H1 (cell line): ENCODE data around the gene PC. TPM values are rescaled to one million over a fixed set of nuclear protein-coding genes. Genes with fewer than 3 reads are reported as not detected.

ENCODE experiments used
- CHD1 ChIP-seq: IDR thresholded peaks from 2 replicates; pipeline ENCODE4 v1.6.1; 2012; ENCODE audit warnings: low read depth, low read length, improper control_type of control experiment
- NRF1 ChIP-seq: IDR thresholded peaks from 2 replicates; pipeline ENCODE4 v1.6.1; 2011; ENCODE audit warnings: mild to moderate bottlenecking, low read depth, low read length, improper control_type of control experiment
- RFX5 ChIP-seq: IDR thresholded peaks from 2 replicates; pipeline ENCODE4 v1.6.1; 2011; ENCODE audit warnings: low read depth, low read length, improper control_type of control experiment, borderline replicate concordance
- SIN3A ChIP-seq, 2 experiments: IDR thresholded peaks in 1 of 2; conservative IDR thresholded peaks in 1 of 2; 2 replicates each; pipeline ENCODE4 v1.6.1; 2011 to 2012; ENCODE audit warnings: low read length in 2 of 2, improper control_type of control experiment in 1 of 2, low read depth in 1 of 2, mild to moderate bottlenecking in 1 of 2
- SIRT6 ChIP-seq: IDR thresholded peaks from one replicate; pipeline ENCODE4 v1.7.1; 2012; ENCODE audit warnings: low read length, inconsistent platforms
- SRF ChIP-seq: IDR thresholded peaks from 2 replicates; pipeline ENCODE4 v1.6.1; 2011; ENCODE audit warnings: mild to moderate bottlenecking, low read depth, low read length, moderate library complexity
- polyA plus RNA-seq, 7 experiments: library from polyadenylated mRNA; depleted of rRNA in 3 of 7; stranded (reverse) in 5 of 7; unstranded in 2 of 7; fragments of >200 nt in 5 of 7; fragments of 200-250 nt in 2 of 7; gene quantifications; 1 replicate in 5 of 7; 2 replicates in 1 of 7; 4 replicates in 1 of 7; pipeline versions ENCODE4 v1.2.1 to v1.2.3, GENCODE V29; 2011 to 2013; ENCODE audit warnings: missing spikeins in 2 of 7, mixed read lengths in 2 of 7
- total RNA-seq: library from RNA; stranded (reverse); fragmentation: NEBNext Ultra II Directional; extraction: Animal tissue kit (Norgen Biotek cat#: 25700); gene quantifications from 2 replicates; pipeline ENCODE4 v1.2.1, GENCODE V29; 2021

PC gene
- total and polyA plus RNA-seq, 2 of the 8 experiments (the other 6 are each of a cell fraction or from before 2014, with no cell fraction given) = 11.5 to 27.5 TPM

GRCh38 chr11:66920978-66921784, 37.0 kb downstream of the PC start (continued):
- TF ChIP-seq CHD1 (no peak), NRF1 (no peak), SRF (no peak), SIN3A (conservative IDR thresholded peaks at IDR 0.05 in 1 of 2, IDR thresholded peaks at IDR 0.05 in 1 of 2; ENCODE audit: low read depth in 1 of 2, low read length in 2 of 2) (no peak), RFX5 (no peak), SIRT6 (no peak)
